Caco-2 (cell line): ENCODE results near the gene PLEKHS1. TPM values are rescaled to one million over a fixed set of nuclear protein-coding genes. Genes with fewer than 3 reads are reported as not detected.

ENCODE experiments used
- BruUV-seq: library from RNA; stranded (reverse); fragments of 400-500 nt; replicated peaks from 2 replicates; lab custom pipeline; 2021; lab: Mats Ljungman, UMichigan
- CTCF ChIA-PET: fragments of 300-600 bp; sonication (Branson Sonifier 250); formaldehyde crosslinking; loops from one replicate; lab custom pipeline; 2022; ENCODE audit warnings: antibody characterized with exemption; lab: Charles Lee
- POLR2A ChIA-PET: fragments of 300-600 bp; sonication (Branson Sonifier 250); formaldehyde crosslinking; loops from one replicate; lab custom pipeline; 2022; ENCODE audit warnings: antibody characterized with exemption; lab: Charles Lee
- DNase-seq, 2 experiments: peaks; one replicate each; pipeline versions ENCODE4 v3.0.0 to v3.0.0-alpha.2; 2020 to 2022
- H3K27me3 ChIP-seq: replicated peaks from 2 replicates; pipeline ENCODE4 v1.6.0; 2011; ENCODE audit warnings: low read length; ENCODE audit not compliant: control insufficient read depth, insufficient read depth
- H3K36me3 ChIP-seq: 2 replicates; pipeline ENCODE4 v1.5.1; 2011; ENCODE audit warnings: low read length; ENCODE audit not compliant: control insufficient read depth, insufficient read depth
- H3K4me1 ChIP-seq: fragments of 250-450 bp; sonication (Bioruptor Pico); 2 replicates; pipeline ENCODE4 v1.5.1; 2020; ENCODE audit warnings: mild to moderate bottlenecking
- H3K4me3 ChIP-seq: 2 replicates; pipeline ENCODE4 v1.5.1; 2011; ENCODE audit warnings: low read depth, mild to moderate bottlenecking, control low read depth, low read length
- H3K9me3 ChIP-seq: fragments of 250-450 bp; sonication (Bioruptor Pico); 2 replicates; pipeline ENCODE4 v1.5.1; 2020; ENCODE audit warnings: mild to moderate bottlenecking, moderate library complexity
- H3K27ac Mint-ChIP-seq: one replicate; pipeline ENCODE4 v1.8.0; 2022; ENCODE audit warnings: mixed read lengths; ENCODE audit not compliant: unreplicated experiment
- H3K27me3 Mint-ChIP-seq: one replicate; pipeline ENCODE4 v1.8.0; 2022; ENCODE audit warnings: mixed read lengths; ENCODE audit not compliant: insufficient read depth, unreplicated experiment
- H3K36me3 Mint-ChIP-seq: one replicate; pipeline ENCODE4 v1.8.0; 2022; ENCODE audit warnings: mild to moderate bottlenecking, mixed read lengths; ENCODE audit not compliant: insufficient read depth, unreplicated experiment
- H3K4me1 Mint-ChIP-seq: one replicate; pipeline ENCODE4 v1.8.0; 2022; ENCODE audit warnings: low read depth, mixed read lengths; ENCODE audit not compliant: unreplicated experiment
- H3K4me3 Mint-ChIP-seq: one replicate; pipeline ENCODE4 v1.8.0; 2022; ENCODE audit warnings: mild to moderate bottlenecking, moderate library complexity, mixed read lengths; ENCODE audit not compliant: unreplicated experiment
- H3K9me3 Mint-ChIP-seq: one replicate; pipeline ENCODE4 v1.8.0; 2022; ENCODE audit warnings: mixed read lengths; ENCODE audit not compliant: unreplicated experiment
- intact Hi-C: fragments of 100-400 bp; cut with micrococcal nuclease; formaldehyde crosslinking; loops from one replicate; pipeline ENCODE4 v1.10.0; 2022; ENCODE audit not compliant: unreplicated experiment
- total RNA-seq: library from RNA; stranded (reverse); gene quantifications from 2 replicates; pipeline ENCODE4 v1.2.3, GENCODE V29; 2022
- TF ChIP-seq, protein P1 (sequence below), 2 experiments: fragments of 200-600 bp in 1 of 2; IDR thresholded peaks; 1 replicate in 1 of 2; 2 replicates in 1 of 2; pipeline versions ENCODE4 v1.5.1 to v1.8.0; 2011 to 2022; ENCODE audit warnings: antibody characterized with exemption in 1 of 2, control low read depth in 1 of 2, inconsistent platforms in 1 of 2, low read depth in 1 of 2, low read length in 1 of 2, mild to moderate bottlenecking in 1 of 2, moderate library complexity in 1 of 2; ENCODE audit not compliant: insufficient read depth in 1 of 2, severe bottlenecking in 1 of 2, unreplicated experiment in 1 of 2

PLEKHS1 gene
- total RNA-seq, 1 experiment from 2014 or later, result not detected

DNA sequence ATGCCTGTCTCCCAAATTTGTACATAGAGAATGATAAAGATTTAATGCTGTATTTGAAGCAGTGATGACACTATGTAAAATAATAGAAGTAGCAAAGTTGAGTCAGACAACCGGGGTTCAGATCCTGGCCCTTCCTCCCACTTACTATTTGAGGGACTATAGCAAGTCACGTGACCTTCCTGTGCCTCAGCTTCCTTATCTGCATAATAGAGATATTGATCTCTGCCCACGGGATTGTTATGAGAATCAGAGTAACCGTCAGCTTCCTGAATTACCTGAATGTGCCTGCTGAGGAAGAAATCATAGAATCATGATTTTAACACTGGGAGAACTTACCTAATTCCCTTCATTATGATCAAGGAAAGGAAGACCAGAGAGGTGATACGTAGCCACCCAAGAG lies 44.9 kb upstream of the PLEKHS1 start:
- Mint-ChIP-seq H3K4me3 (no peak overlapping the region), H3K36me3 (no peaks in the 10 kb centered on the region), H3K27ac (no peak overlapping the region), H3K4me1 (no peaks in the 10 kb centered on the region), H3K27me3 (no peaks in the 10 kb centered on the region), H3K9me3 (no peaks in the 10 kb centered on the region)
- Histone ChIP-seq H3K4me1 (no peaks in the 10 kb centered on the region), H3K36me3 (no peaks in the 10 kb centered on the region), H3K9me3 (no peaks in the 10 kb centered on the region), H3K27me3 (no peaks in the 10 kb centered on the region), H3K4me3 (no peak overlapping the region)
- POLR2A ChIA-PET, result no interaction called here
- DNase-seq, result no peak
- intact Hi-C loops, result loop anchor here (5.0 kb wide), 1 partner anchor 146 kb away; the partner anchor contains the start of genes DCLRE1A and NHLRC2
- CTCF ChIA-PET, result no interaction called here
- BruUV-seq, result no TSS peak
- TF ChIP-seq, protein P1, sequence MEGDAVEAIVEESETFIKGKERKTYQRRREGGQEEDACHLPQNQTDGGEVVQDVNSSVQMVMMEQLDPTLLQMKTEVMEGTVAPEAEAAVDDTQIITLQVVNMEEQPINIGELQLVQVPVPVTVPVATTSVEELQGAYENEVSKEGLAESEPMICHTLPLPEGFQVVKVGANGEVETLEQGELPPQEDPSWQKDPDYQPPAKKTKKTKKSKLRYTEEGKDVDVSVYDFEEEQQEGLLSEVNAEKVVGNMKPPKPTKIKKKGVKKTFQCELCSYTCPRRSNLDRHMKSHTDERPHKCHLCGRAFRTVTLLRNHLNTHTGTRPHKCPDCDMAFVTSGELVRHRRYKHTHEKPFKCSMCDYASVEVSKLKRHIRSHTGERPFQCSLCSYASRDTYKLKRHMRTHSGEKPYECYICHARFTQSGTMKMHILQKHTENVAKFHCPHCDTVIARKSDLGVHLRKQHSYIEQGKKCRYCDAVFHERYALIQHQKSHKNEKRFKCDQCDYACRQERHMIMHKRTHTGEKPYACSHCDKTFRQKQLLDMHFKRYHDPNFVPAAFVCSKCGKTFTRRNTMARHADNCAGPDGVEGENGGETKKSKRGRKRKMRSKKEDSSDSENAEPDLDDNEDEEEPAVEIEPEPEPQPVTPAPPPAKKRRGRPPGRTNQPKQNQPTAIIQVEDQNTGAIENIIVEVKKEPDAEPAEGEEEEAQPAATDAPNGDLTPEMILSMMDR (IDR thresholded peaks at IDR 0.05; ENCODE audit: insufficient read depth in 1 of 2, low read depth in 1 of 2, low read length in 1 of 2, severe bottlenecking in 1 of 2, unreplicated experiment in 1 of 2), result no peak

GRCh38 chr10:113708640-113709039 lies 42.8 kb upstream of the PLEKHS1 start:
- TF ChIP-seq, protein P1 (IDR thresholded peaks at IDR 0.05; ENCODE audit: insufficient read depth in 1 of 2, low read depth in 1 of 2, low read length in 1 of 2, severe bottlenecking in 1 of 2, unreplicated experiment in 1 of 2), result no peak
- BruUV-seq, result no TSS peak
- no peaks in the 10 kb centered on the region for H3K4me1 Mint-ChIP-seq
- H3K27me3 ChIP-seq, result no peaks in the 10 kb centered on the region
- no peak overlapping the region for H3K27ac Mint-ChIP-seq
- no peaks in the 10 kb centered on the region for H3K4me1 ChIP-seq
- ChIA-PET POLR2A (no interaction called here), CTCF (no interaction called here)
- no peaks in the 10 kb centered on the region for H3K27me3 Mint-ChIP-seq
- no peaks in the 10 kb centered on the region for H3K9me3 Mint-ChIP-seq
- no peak for DNase-seq
- no peaks in the 10 kb centered on the region for H3K36me3 ChIP-seq
- no peaks in the 10 kb centered on the region for H3K9me3 ChIP-seq
- no peak overlapping the region for H3K4me3 ChIP-seq
- intact Hi-C loops, result loop anchor here (5.0 kb wide), 1 partner anchor 144 kb away; the partner anchor contains the start of genes DCLRE1A and NHLRC2
- H3K36me3 Mint-ChIP-seq, result no peaks in the 10 kb centered on the region
- no peak overlapping the region for H3K4me3 Mint-ChIP-seq

- TF ChIP-seq, protein P1 (IDR thresholded peaks at IDR 0.05; ENCODE audit: insufficient read depth in 1 of 2, low read depth in 1 of 2, low read length in 1 of 2, severe bottlenecking in 1 of 2, unreplicated experiment in 1 of 2), result no peak
- Histone ChIP-seq H3K4me3 (no peak overlapping the region), H3K27me3 (no peaks in the 10 kb centered on the region), H3K9me3 (no peaks in the 10 kb centered on the region), H3K36me3 (no peaks in the 10 kb centered on the region), H3K4me1 (no peaks in the 10 kb centered on the region)
- intact Hi-C loops, result loop anchor here (5.0 kb wide), 1 partner anchor 143 kb away; the partner anchor contains the start of genes DCLRE1A and NHLRC2
- Mint-ChIP-seq H3K4me1 (no peaks in the 10 kb centered on the region), H3K4me3 (no peak overlapping the region), H3K36me3 (no peaks in the 10 kb centered on the region), H3K9me3 (no peaks in the 10 kb centered on the region), H3K27ac (no peak overlapping the region), H3K27me3 (no peaks in the 10 kb centered on the region)
- CTCF ChIA-PET, result no interaction called here
- BruUV-seq, result no TSS peak
- POLR2A ChIA-PET, result no interaction called here
- no peak for DNase-seq
Observed at GRCh38 chr10:113709221-113709838, 42.2 kb upstream of the PLEKHS1 start.
